HG02973 (cell line): ENCODE measurements around the gene CLDN8.

Source experiments
- ATAC-seq: cut with Tn5 transposase; IDR thresholded peaks from one replicate; pipeline ENCODE4 v1.9.1; 2021; ENCODE audit warnings: moderate library complexity; ENCODE audit not compliant: unreplicated experiment

The CLDN8 gene

DNA sequence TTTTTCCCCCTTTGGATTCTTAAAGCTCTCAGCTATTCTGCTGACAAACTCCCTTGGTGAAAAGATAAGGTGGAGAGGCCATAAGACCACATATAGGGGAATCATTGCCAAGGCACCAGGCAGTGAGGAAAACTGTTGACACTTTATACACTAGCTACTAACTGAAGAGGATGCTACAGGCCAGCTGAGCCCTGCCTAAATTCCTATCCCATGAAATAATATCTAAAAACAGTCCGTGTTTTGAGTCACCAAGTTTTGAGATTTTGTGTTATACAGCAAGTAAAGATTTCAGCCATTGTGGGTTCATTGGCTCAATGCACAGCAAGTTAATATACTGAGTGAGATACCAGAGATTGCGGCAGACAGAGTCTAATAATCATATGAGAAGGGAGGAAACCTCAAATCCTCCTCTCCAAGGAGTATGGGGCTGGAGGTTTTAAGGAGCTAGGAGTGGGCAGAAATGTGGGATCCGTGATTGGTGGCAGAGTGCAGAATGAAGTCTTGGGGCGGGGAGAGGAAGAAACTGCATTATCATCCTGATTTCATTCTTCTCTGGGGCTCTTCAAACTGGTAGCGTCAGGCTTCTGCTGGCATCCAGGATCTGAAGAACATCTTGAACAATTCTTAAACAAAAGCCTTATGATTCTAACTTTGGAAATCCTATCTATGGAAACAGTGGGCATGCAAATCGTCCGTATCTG, 9.2 kb downstream of the CLDN8 start:
- no peak for ATAC-seq

DNA sequence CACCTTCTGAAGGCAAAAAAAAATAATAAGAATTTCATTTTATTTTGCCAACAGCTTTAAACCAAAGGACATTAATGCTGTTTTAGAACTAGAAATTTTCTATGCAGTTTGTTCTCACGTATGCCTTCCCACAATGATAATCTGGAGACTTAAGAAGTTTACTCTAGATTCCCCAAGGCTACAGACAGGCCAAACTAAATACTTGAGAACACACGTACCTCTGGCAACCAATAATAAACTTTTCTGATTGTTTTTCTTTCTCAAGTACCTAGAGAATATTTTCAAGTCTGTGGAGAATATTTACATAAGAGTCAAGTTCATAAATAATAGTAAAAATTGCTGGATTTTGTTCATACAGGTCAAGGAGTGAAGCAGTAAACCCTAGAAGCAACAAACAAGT, 15.9 kb downstream of the CLDN8 start:
- no peak for ATAC-seq

- ATAC-seq, result no peak
Observed at GRCh38 chr21:30194701-30195299, 21.1 kb downstream of the CLDN8 start.

DNA sequence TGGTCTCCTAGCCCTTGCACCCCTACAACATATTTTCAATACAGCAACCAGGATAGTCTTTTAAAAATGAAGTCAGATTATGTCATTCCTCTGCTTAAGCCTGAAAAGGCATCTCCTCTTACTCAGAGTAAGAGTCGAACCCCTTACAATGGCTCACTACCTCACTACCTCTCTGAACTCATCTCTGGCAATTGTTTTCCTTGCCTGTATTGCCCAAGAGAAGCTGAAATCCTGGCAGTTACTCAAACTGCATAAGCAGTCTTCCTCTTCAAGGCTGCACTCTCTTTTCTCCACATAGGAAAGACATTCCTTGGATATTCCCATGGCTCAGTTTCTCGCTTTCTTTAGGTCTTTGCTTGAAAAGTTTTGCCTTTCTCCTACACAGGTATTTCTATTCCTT, 22.7 kb downstream of the CLDN8 start:
- no peak for ATAC-seq

GRCh38 chr21:30190554-30190953, 25.3 kb downstream of the CLDN8 start:
- no peak for ATAC-seq

GRCh38 chr21:30189773-30190172, 26.1 kb downstream of the CLDN8 start:
- no peak for ATAC-seq

- no peak for ATAC-seq
Observed at GRCh38 chr21:30186242-30186641, 29.7 kb downstream of the CLDN8 start.

DNA sequence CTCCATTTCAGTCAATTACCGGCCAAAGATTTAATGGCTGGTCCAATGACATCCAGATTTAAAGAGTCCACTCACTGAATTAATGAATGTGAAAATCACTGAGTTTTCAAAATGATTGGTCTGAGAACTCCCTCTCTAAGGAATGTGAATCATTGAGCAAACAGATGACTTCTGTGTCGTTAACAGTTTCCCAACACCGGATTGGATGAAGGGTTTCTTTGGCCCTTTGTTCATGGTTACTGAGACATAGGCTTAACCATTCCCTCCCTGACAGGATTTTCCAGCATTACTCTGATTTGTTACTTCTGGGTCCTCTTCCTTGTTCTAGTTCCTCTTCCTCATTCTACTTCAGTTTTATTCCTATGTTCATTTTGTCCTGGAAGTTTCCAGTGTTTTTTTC, 47.8 kb downstream of the CLDN8 start:
- ATAC-seq, result no peak

GRCh38 chr21:30166705-30167104, 49.2 kb downstream of the CLDN8 start, which contains the start of gene CLDN17:
Gene CLDN17, minus strand, starts transcription at chr21:30166805. Its CDS starts 188 bp downstream, at chr21:30166617.
- ATAC-seq, result no peak

- no peak for ATAC-seq
Observed at GRCh38 chr21:30166171-30166570, 49.7 kb downstream of the CLDN8 start.

- no peak for ATAC-seq
Observed at GRCh38 chr21:30164796-30165195, 51.1 kb downstream of the CLDN8 start.
